ENCODE results near the gene BET1L. TPM values are rescaled to one million over a fixed set of nuclear protein-coding genes. Genes with fewer than 3 reads are reported as not detected.
"Not testable (repeated sequence)": the region's sequence is repeated elsewhere in the genome, so short reads cannot be mapped to it uniquely, and the experiment has no call there.

BET1L gene
- total and polyA plus RNA-seq, 2 experiments from 2014 or later: 19.5 to 22.8 TPM

GRCh38 chr11:221539-221938 lies 14.3 kb upstream of the BET1L start (continued):
- no peak for TF ChIP-seq REST (IDR thresholded peaks at IDR 0.05; ENCODE audit: unreplicated experiment)
- TF ChIP-seq CREB1 (CRISPR knock-in tag; IDR thresholded peaks at IDR 0.05; ENCODE audit: low read depth): no peak

- not testable (repeated sequence) for H3K36me3 ChIP-seq (ENCODE audit: insufficient read depth); H3K27ac ChIP-seq (ENCODE audit: low read depth); ATAC-seq; H3K9me2 ChIP-seq (ENCODE audit: insufficient read depth); H3K4me3 Mint-ChIP-seq; H3K4me2 ChIP-seq; H2AFZ ChIP-seq; H3K27ac Mint-ChIP-seq; DNase-seq (ENCODE audit: low spot score); H3K79me2 ChIP-seq (replicated peaks; ENCODE audit: insufficient read depth); H3K4me1 ChIP-seq (ENCODE audit: insufficient read depth); H3K9me3 Mint-ChIP-seq; H3K4me1 Mint-ChIP-seq; H3K4me3 ChIP-seq; H3K27me3 ChIP-seq (ENCODE audit: insufficient read depth); H3F3A ChIP-seq (replicated peaks; ENCODE audit: low read depth); H4K20me1 ChIP-seq (replicated peaks; ENCODE audit: insufficient read depth)
- Mint-ChIP-seq H3K36me3 (ENCODE audit: low read depth) (peaks cover 14% of the 10 kb centered on the region; the same call in 2 of the 3 replicates), H3K27me3 (ENCODE audit: insufficient read depth, low read depth, poor library complexity) (peaks cover 15% of the 10 kb centered on the region)
These were observed 13.5 kb upstream of the BET1L start for GRCh38 chr11:220641-221215.

GRCh38 chr11:218815-219593 lies 11.8 kb upstream of the BET1L start:
- peaks cover 26% of the 10 kb centered on the region for H3K36me3 Mint-ChIP-seq (ENCODE audit: low read depth)

More at GRCh38 chr11:218815-219593, 11.8 kb upstream of the BET1L start:
- H3K4me1 Mint-ChIP-seq: no peaks in the 10 kb centered on the region
- no peak overlapping the region for H2AFZ ChIP-seq
- TF ChIP-seq STAT1 (IDR thresholded peaks at IDR 0.05; ENCODE audit: unreplicated experiment): no peak
- no peak for TF ChIP-seq ZNF114 (CRISPR knock-in tag; IDR thresholded peaks at IDR 0.05)
- no peak for TF ChIP-seq ZNF462 (CRISPR knock-in tag; IDR thresholded peaks at IDR 0.05)
- no peak for TF ChIP-seq POLR2AphosphoS5 (IDR thresholded peaks at IDR 0.05; ENCODE audit: low read depth)
- TF ChIP-seq EZH2phosphoT487 (IDR thresholded peaks at IDR 0.05; ENCODE audit: unreplicated experiment): no peak
- no peak for TF ChIP-seq CREB1 (CRISPR knock-in tag; IDR thresholded peaks at IDR 0.05; ENCODE audit: low read depth)
- no peaks in the 10 kb centered on the region for H3K4me1 ChIP-seq (ENCODE audit: insufficient read depth)
- peaks cover 3% of the 10 kb centered on the region; the same call in 1 of the 2 replicates for H3F3A ChIP-seq (replicated peaks; ENCODE audit: low read depth)
- no peak for DNase-seq (ENCODE audit: low spot score)
- peaks cover 15% of the 10 kb centered on the region for H3K27me3 Mint-ChIP-seq (ENCODE audit: insufficient read depth, low read depth, poor library complexity)
- peaks cover 2% of the 10 kb centered on the region; the same call in 1 of the 2 replicates for H3K36me3 ChIP-seq (ENCODE audit: insufficient read depth)
- no peak overlapping the region for H3K4me2 ChIP-seq
- H3K4me3 ChIP-seq: no peak overlapping the region
- H3K27ac ChIP-seq (ENCODE audit: low read depth): no peak overlapping the region
- H3K9me3 Mint-ChIP-seq: no peaks in the 10 kb centered on the region; the same call in 2 of the 3 replicates
- no peaks in the 10 kb centered on the region for H3K79me2 ChIP-seq (replicated peaks; ENCODE audit: insufficient read depth)
- H3K27ac Mint-ChIP-seq: no peak overlapping the region
- H4K20me1 ChIP-seq (replicated peaks; ENCODE audit: insufficient read depth): no peaks in the 10 kb centered on the region; the same call in 1 of the 2 replicates
- no peaks in the 10 kb centered on the region for H3K9me2 ChIP-seq (ENCODE audit: insufficient read depth)
- no peaks in the 10 kb centered on the region for H3K27me3 ChIP-seq (ENCODE audit: insufficient read depth)
- ATAC-seq: no peak
- H3K4me3 Mint-ChIP-seq: no peak overlapping the region
